ENCODE results near the gene ENHO. TPM values are rescaled to one million over a fixed set of nuclear protein-coding genes. Genes with fewer than 3 reads are reported as not detected.
"Not testable (repeated sequence)": the region's sequence is repeated elsewhere in the genome, so short reads cannot be mapped to it uniquely, and the experiment has no call there.

The ENHO gene
- total and polyA plus RNA-seq, 2 donors from 2014 or later: 0.22 to 2.7 TPM

- no peak for FAIRE-seq
- no peak for TF ChIP-seq CTCF (IDR thresholded peaks at IDR 0.05; ENCODE audit: borderline replicate concordance, extremely low read depth, insufficient read depth)
- intact Hi-C loops (cut with DNase I): no loop called here
Observed at GRCh38 chr9:34544035-34544434, 21.2 kb upstream of the ENHO start.

GRCh38 chr9:34541540-34541939 lies 18.8 kb upstream of the ENHO start:
- Histone ChIP-seq H3K27ac (ENCODE audit: low read depth in 2 of 2, low read length in 2 of 2) (no peak overlapping the region), H3K4me1 (ENCODE audit: control insufficient read depth in 2 of 3, insufficient read depth in 2 of 3, low read depth in 1 of 3, low read length in 3 of 3) (no peaks in the 10 kb centered on the region), H3K36me3 (ENCODE audit: control insufficient read depth in 2 of 3, insufficient read depth in 3 of 3, low read length in 3 of 3) (no peaks in the 10 kb centered on the region), H3K9ac (ENCODE audit: low read length in 3 of 3) (no peak overlapping the region), H3K4me3 (ENCODE audit: low read length in 3 of 3) (no peak overlapping the region), H3K27me3 (ENCODE audit: control insufficient read depth, insufficient read depth, low read length) (no peaks in the 10 kb centered on the region), H3K9me3 (ENCODE audit: control insufficient read depth in 2 of 3, insufficient read depth in 1 of 3, low read length in 3 of 3) (no peaks in the 10 kb centered on the region)
- intact Hi-C loops (cut with DNase I): no loop called here
- DNase-seq (no peak), FAIRE-seq (no peak)
- TF ChIP-seq CTCF (IDR thresholded peaks at IDR 0.05; ENCODE audit: borderline replicate concordance, extremely low read depth, insufficient read depth): no peak

More at GRCh38 chr9:34544035-34544434, 21.2 kb upstream of the ENHO start:
- no peaks in the 10 kb centered on the region for H3K9me3 ChIP-seq (ENCODE audit: control insufficient read depth in 2 of 3, insufficient read depth in 1 of 3, low read length in 3 of 3)
- H3K27ac ChIP-seq (ENCODE audit: low read depth in 2 of 2, low read length in 2 of 2): no peak overlapping the region
- H3K9ac ChIP-seq (ENCODE audit: low read length in 3 of 3): no peak overlapping the region
- H3K36me3 ChIP-seq (ENCODE audit: control insufficient read depth in 2 of 3, insufficient read depth in 3 of 3, low read length in 3 of 3): no peaks in the 10 kb centered on the region
- no peak for DNase-seq
- no peaks in the 10 kb centered on the region for H3K4me1 ChIP-seq (ENCODE audit: control insufficient read depth in 2 of 3, insufficient read depth in 2 of 3, low read depth in 1 of 3, low read length in 3 of 3)
- no peaks in the 10 kb centered on the region for H3K27me3 ChIP-seq (ENCODE audit: control insufficient read depth, insufficient read depth, low read length)
- H3K4me3 ChIP-seq (ENCODE audit: low read length in 3 of 3): no peak overlapping the region

- DNase-seq (no peak), FAIRE-seq (no peak)
- Histone ChIP-seq H3K27ac (ENCODE audit: low read depth in 2 of 2, low read length in 2 of 2) (no peak overlapping the region), H3K9ac (ENCODE audit: low read length in 3 of 3) (no peak overlapping the region), H3K4me1 (ENCODE audit: control insufficient read depth in 2 of 3, insufficient read depth in 2 of 3, low read depth in 1 of 3, low read length in 3 of 3) (no peaks in the 10 kb centered on the region), H3K27me3 (ENCODE audit: control insufficient read depth, insufficient read depth, low read length) (no peaks in the 10 kb centered on the region), H3K36me3 (ENCODE audit: control insufficient read depth in 2 of 3, insufficient read depth in 3 of 3, low read length in 3 of 3) (no peaks in the 10 kb centered on the region), H3K9me3 (ENCODE audit: control insufficient read depth in 2 of 3, insufficient read depth in 1 of 3, low read length in 3 of 3) (no peaks in the 10 kb centered on the region), H3K4me3 (ENCODE audit: low read length in 3 of 3) (no peak overlapping the region)
- no peak for TF ChIP-seq CTCF (IDR thresholded peaks at IDR 0.05; ENCODE audit: borderline replicate concordance, extremely low read depth, insufficient read depth)
- intact Hi-C loops (cut with DNase I): no loop called here
Observed at GRCh38 chr9:34540827-34541226, 18.0 kb upstream of the ENHO start.

- TF ChIP-seq CTCF (IDR thresholded peaks at IDR 0.05; ENCODE audit: borderline replicate concordance, extremely low read depth, insufficient read depth): no peak
- Histone ChIP-seq H3K27me3 (ENCODE audit: control insufficient read depth, insufficient read depth, low read length) (no peaks in the 10 kb centered on the region), H3K27ac (ENCODE audit: low read depth in 2 of 2, low read length in 2 of 2) (no peak overlapping the region), H3K4me3 (ENCODE audit: low read length in 3 of 3) (no peak overlapping the region), H3K4me1 (ENCODE audit: control insufficient read depth in 2 of 3, insufficient read depth in 2 of 3, low read depth in 1 of 3, low read length in 3 of 3) (no peaks in the 10 kb centered on the region), H3K9me3 (ENCODE audit: control insufficient read depth in 2 of 3, insufficient read depth in 1 of 3, low read length in 3 of 3) (no peaks in the 10 kb centered on the region), H3K9ac (ENCODE audit: low read length in 3 of 3) (no peak overlapping the region), H3K36me3 (ENCODE audit: control insufficient read depth in 2 of 3, insufficient read depth in 3 of 3, low read length in 3 of 3) (no peaks in the 10 kb centered on the region)
- intact Hi-C loops (cut with DNase I): no loop called here
- FAIRE-seq: no peak
- no peak for DNase-seq
Observed at GRCh38 chr9:34536685-34537084, 13.9 kb upstream of the ENHO start.

GRCh38 chr9:34532041-34532440 lies 9.3 kb upstream of the ENHO start:
- H3K9ac ChIP-seq (ENCODE audit: low read length in 3 of 3); H3K9me3 ChIP-seq (ENCODE audit: control insufficient read depth in 2 of 3, insufficient read depth in 1 of 3, low read length in 3 of 3); H3K36me3 ChIP-seq (ENCODE audit: control insufficient read depth in 2 of 3, insufficient read depth in 3 of 3, low read length in 3 of 3); FAIRE-seq; intact Hi-C loops (cut with DNase I); H3K27ac ChIP-seq (ENCODE audit: low read depth in 2 of 2, low read length in 2 of 2); H3K27me3 ChIP-seq (ENCODE audit: control insufficient read depth, insufficient read depth, low read length); H3K4me1 ChIP-seq (ENCODE audit: control insufficient read depth in 2 of 3, insufficient read depth in 2 of 3, low read depth in 1 of 3, low read length in 3 of 3); H3K4me3 ChIP-seq (ENCODE audit: low read length in 3 of 3); DNase-seq: not testable (repeated sequence)
